ENCODE data around the gene TMC4. TPM values are rescaled to one million over a fixed set of nuclear protein-coding genes. Genes with fewer than 3 reads are reported as not detected.

Gene TMC4
- total RNA-seq, 1 donor from 2014 or later, result 0.28 TPM

- Mint-ChIP-seq H3K9me3 (no peaks in the 10 kb centered on the region), H3K27me3 (ENCODE audit: low read depth) (no peaks in the 10 kb centered on the region)
- TF ChIP-seq CTCF (conservative IDR thresholded peaks at IDR 0.05), result no peak
Observed at GRCh38 chr19:54128796-54129616, 44.0 kb downstream of the TMC4 start.

GRCh38 chr19:54128441-54128725 is 44.6 kb downstream of the TMC4 start:
- DNase-seq (ENCODE audit: low read depth, low spot score), result no peak
- no peaks in the 10 kb centered on the region for H3K9me3 Mint-ChIP-seq
- TF ChIP-seq CTCF (conservative IDR thresholded peaks at IDR 0.05), result no peak
- H3K4me1 Mint-ChIP-seq, result no peaks in the 10 kb centered on the region
- H3K27ac Mint-ChIP-seq (ENCODE audit: unreplicated experiment), result no peak overlapping the region
- H3K27me3 Mint-ChIP-seq (ENCODE audit: low read depth), result no peaks in the 10 kb centered on the region
- no peaks in the 10 kb centered on the region for H3K36me3 Mint-ChIP-seq (ENCODE audit: low read depth)
- H3K4me3 Mint-ChIP-seq, result no peak overlapping the region

More at GRCh38 chr19:54128796-54129616, 44.0 kb downstream of the TMC4 start:
- no peak overlapping the region for H3K27ac Mint-ChIP-seq (ENCODE audit: unreplicated experiment)
- DNase-seq (ENCODE audit: low read depth, low spot score), result no peak
- no peaks in the 10 kb centered on the region for H3K4me1 Mint-ChIP-seq
- H3K36me3 Mint-ChIP-seq (ENCODE audit: low read depth), result no peaks in the 10 kb centered on the region
- H3K4me3 Mint-ChIP-seq, result no peak overlapping the region

- H3K36me3 Mint-ChIP-seq (ENCODE audit: low read depth), result no peaks in the 10 kb centered on the region
- H3K27ac Mint-ChIP-seq (ENCODE audit: unreplicated experiment), result no peak overlapping the region
Observed at GRCh38 chr19:54127688-54128440, 45.1 kb downstream of the TMC4 start.

DNA sequence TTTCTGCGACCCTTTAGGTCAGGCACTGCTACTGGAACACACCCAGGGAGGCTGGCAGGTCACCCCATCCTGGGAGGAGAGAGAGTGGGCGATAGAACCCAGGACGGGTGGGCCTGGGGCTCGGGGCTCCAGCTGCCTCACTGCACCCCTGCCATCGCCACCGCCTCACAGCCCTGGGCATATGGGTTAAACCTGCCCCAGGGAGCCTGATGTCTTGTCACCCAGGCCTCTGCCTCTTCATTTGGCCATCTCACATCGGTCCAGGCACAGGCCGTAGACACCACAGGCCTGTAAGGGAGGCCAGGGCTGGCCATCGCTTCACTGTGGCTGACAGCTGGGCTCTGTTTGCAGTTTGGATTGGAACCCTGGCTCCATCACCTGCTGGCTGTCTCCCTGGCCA is 47.2 kb downstream of the TMC4 start:
- no peaks in the 10 kb centered on the region for H3K4me1 Mint-ChIP-seq
- no peak for TF ChIP-seq CTCF (conservative IDR thresholded peaks at IDR 0.05)
- no peaks in the 10 kb centered on the region for H3K27me3 Mint-ChIP-seq (ENCODE audit: low read depth)
- no peaks in the 10 kb centered on the region for H3K36me3 Mint-ChIP-seq (ENCODE audit: low read depth)
- H3K27ac Mint-ChIP-seq (ENCODE audit: unreplicated experiment), result no peak overlapping the region
- no peaks in the 10 kb centered on the region for H3K9me3 Mint-ChIP-seq
- no peak overlapping the region for H3K4me3 Mint-ChIP-seq
- DNase-seq (ENCODE audit: low read depth, low spot score), result no peak

More at GRCh38 chr19:54127688-54128440, 45.1 kb downstream of the TMC4 start:
- no peaks in the 10 kb centered on the region for H3K9me3 Mint-ChIP-seq
- no peaks in the 10 kb centered on the region for H3K4me1 Mint-ChIP-seq
- TF ChIP-seq CTCF (conservative IDR thresholded peaks at IDR 0.05), result no peak
- no peak overlapping the region for H3K4me3 Mint-ChIP-seq
- H3K27me3 Mint-ChIP-seq (ENCODE audit: low read depth), result no peaks in the 10 kb centered on the region
- no peak for DNase-seq (ENCODE audit: low read depth, low spot score)

- no peak overlapping the region for H3K27ac Mint-ChIP-seq (ENCODE audit: unreplicated experiment)
- H3K36me3 Mint-ChIP-seq (ENCODE audit: low read depth), result no peaks in the 10 kb centered on the region
- TF ChIP-seq CTCF (conservative IDR thresholded peaks at IDR 0.05), result no peak
- H3K9me3 Mint-ChIP-seq, result no peaks in the 10 kb centered on the region
- no peaks in the 10 kb centered on the region for H3K4me1 Mint-ChIP-seq
- H3K4me3 Mint-ChIP-seq, result no peak overlapping the region
- H3K27me3 Mint-ChIP-seq (ENCODE audit: low read depth), result no peaks in the 10 kb centered on the region
- no peak for DNase-seq (ENCODE audit: low read depth, low spot score)
Observed at GRCh38 chr19:54124393-54124792, 48.6 kb downstream of the TMC4 start.
